GM21619 (cell line): ENCODE results near the gene ZNF557.

Source experiments
- ATAC-seq: cut with Tn5 transposase; IDR thresholded peaks from one replicate; pipeline ENCODE4 v1.9.1; 2021; ENCODE audit not compliant: unreplicated experiment

ZNF557 gene

DNA sequence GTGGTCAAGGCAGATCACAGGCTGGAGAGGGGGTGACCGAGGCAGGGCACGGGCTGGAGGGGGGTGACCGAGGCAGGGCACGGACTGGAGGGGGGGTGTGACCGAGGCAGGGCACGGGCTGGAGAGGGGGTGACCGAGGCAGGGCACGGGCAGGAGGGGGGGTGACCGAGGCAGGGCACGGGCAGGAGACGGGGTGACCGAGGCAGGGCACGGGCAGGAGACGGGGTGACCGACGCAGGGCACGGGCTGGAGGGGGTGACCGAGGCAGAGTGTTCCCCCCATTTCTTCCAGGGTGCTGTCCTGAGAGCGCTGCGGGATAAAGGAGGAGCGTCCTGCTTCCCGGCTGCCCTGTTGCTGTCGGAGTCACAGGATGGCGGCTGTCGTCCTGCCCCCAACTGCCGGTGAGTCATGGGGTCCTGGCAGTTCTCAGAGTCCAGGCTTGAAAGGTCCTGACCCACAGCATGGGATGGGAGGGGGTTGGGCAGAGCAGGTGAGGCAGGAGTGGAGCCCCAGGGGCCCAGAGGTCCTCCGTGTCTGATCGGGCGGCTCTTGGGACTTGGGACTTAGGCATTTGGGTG, 5.3 kb downstream of the ZNF557 start:
- no peak for ATAC-seq

DNA sequence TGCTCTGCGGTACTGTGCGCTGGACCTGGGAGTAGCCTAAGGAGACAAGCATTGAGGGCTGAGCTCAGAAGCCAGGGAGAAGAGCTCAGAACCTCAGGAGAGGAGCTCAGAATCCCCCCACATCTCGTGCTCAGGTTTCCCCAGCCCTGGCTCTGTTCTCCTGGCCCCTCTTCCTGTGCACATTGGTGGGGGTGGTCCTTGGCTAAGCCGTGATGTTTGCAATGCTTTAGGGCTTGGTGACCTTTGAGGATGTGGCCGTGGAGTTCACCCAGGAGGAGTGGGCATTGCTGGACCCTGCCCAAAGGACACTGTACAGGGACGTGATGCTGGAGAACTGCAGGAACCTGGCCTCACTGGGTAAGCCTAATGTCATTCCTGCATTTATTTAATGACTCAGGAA, 6.6 kb downstream of the ZNF557 start:
- no peak for ATAC-seq

DNA sequence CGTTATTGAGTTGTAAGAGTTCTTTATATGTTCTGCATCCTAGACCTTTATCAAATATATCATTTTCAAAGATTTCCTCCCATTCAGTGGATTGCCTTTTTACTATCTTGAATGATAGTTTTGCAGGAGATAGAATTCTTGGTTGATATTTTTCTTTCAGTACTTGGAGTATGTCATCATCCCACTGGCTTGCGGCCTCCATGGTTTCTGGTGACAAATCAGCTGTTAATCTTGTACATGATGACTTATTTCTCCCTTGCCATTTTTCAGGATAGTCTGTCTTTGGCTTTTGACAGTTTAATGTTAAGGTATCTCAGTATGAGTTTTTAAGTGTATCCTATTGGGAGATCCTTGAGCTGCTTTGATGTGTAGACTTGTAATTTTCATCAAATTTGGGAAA, 8.5 kb downstream of the ZNF557 start:
- no peak for ATAC-seq

DNA sequence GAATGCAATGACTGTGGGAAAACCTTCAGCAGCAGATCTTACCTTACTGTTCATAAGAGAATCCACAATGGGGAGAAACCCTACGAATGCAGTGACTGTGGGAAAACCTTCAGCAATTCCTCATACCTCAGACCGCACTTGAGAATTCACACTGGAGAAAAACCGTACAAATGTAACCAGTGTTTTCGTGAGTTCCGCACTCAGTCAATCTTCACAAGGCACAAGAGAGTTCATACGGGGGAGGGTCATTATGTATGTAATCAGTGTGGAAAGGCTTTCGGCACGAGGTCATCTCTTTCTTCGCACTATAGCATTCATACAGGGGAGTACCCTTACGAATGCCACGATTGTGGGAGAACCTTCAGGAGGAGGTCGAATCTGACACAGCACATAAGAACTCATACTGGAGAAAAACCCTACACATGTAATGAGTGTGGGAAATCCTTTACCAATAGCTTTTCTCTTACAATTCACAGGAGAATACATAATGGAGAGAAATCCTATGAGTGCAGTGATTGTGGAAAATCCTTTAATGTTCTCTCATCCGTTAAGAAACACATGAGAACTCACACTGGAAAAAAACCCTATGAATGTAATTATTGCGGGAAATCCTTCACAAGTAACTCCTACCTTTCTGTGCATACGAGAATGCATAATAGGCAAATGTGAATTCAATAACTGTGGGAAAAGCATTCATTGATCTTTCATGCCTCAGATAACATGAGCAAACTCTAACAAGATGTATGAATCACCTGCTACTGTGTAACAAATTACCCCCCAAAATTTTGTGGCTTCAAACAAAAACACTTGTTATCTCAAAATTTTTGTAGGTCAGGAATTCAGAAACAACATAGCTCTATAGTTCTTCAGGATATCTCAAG, 13.8 kb downstream of the ZNF557 start:
- no peak for ATAC-seq

DNA sequence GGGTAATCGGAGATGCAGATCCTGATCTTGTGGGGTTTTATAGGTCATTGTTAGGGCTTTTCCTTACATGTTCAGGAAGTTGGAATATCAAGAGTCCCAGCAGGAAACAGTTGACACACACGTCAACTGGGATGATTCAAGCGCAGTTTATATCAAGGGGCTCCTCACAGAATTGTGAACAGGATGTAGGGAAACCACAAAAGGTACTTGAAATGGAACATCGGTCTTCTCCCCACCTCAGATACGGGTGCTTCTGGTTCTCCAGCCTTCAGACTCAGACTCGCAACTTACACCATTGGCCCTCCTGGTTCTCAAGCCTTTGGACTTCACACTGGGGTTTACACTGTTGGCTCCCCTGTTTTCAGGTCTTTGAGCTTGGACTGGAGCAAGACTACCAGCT, 19.5 kb downstream of the ZNF557 start:
- ATAC-seq: no peak

DNA sequence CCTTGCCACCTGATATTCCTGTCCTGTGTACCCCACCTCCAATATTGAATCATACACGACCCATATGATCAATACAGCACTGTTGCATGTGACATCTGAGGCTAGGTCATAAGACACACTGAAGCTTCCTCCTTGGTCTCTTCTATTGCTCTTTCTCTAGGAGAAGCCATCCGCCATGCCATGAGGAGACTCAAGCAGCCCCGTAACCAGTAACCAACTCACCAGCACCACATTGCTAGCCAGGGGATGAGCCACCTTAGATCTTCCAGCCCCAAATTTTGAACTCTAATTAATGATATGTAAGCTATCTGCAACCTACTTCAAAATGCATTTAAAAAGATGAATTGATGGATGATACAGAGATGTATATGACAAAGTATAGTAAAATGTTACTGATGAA, 28.6 kb downstream of the ZNF557 start:
- no peak for ATAC-seq

DNA sequence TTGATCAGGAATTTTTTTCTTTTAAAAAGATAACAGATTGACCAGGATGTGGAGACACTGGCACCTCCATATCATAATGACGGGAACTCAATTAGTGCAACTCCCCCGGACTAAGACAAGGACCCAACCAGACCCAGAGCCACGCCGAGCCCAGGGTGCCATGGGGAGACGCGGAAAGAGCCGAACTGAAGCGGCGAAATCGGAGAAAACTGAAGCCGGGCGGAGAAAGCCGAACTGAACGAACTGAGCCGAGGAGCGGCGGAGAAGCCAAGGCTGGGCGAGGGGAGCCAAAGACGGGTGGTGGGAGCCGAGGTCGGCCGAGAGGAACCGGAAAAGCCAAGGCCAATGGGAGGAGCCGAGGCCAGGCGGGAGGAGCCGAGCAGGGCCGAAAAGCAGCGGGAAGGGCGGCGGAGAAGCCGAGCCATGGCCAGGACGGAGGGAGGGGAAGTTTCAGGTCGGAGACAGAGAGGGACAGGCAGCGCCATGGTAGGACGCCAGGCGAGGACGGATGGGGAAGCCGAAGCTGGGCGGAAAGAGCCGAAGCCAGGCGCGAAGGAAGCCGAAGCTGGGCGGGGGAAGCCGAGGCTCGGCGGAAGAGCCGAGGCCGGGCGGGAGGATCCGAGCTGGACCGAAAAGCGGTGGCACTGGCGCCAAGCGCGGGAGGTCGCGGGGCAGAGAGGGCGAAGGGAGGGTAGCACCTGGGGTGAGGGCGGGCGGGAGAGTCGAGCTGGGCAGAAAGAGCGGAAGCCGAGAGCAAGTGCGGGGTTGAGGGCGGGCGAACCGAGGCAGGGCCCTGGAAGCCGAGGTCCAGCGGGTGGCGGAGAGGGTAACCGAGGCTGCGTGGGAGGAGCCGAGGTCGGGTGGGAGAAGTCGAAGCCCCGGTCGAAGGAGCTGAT, 29.4 kb downstream of the ZNF557 start:
- peak; percentile 79 for ATAC-seq

DNA sequence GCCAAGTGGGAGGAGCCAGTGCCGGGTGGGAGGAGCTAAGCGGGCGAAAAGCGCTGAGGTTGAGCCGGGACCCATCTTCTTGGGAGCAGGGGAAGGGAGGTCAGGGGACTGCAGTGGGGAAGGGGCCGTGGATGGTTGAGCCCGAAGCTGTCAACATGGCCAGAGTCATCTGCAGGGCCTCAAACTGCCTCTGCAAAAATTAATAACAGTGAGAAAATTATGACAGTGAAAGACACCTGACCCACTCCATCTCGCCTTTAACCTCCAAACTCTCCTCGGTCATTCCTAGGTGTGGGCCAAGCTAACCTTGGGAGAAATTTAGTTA, 30.1 kb downstream of the ZNF557 start:
- ATAC-seq: no peak

DNA sequence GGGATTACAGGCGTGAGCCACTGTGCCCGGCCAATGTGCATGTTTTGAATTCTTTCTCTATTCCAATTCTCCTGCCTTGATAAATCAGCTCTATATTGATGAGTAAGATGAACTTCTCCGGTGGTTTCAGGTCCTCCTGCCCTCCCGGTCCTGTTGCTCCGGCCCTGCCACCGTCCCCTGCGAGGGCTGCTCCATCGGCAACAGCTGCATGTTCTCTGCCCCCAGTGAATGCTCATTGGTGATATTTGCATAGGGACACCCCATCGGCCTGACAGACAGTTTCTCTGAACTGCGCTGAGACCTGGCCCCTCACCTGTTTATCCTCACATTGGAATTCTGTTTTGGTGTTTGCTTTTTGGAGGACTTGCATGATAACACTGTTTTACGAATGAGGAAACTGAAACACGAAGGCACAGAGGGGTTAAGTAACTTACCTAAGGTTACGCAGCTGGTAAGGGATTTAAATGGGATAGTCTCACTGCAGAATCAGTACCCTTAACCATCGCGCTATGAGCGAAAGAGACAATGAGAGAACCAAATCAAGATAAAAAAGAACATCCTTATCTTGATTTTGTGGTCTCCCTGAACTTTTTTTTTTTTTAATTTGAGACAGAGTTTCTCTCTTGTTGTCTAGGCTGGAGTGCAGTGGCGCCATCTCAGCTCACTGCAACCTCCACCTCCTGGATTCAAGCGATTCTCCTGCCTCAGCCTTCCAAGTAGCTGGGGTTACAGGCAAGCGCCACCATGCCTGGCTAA, 32.2 kb downstream of the ZNF557 start:
- no peak for ATAC-seq

DNA sequence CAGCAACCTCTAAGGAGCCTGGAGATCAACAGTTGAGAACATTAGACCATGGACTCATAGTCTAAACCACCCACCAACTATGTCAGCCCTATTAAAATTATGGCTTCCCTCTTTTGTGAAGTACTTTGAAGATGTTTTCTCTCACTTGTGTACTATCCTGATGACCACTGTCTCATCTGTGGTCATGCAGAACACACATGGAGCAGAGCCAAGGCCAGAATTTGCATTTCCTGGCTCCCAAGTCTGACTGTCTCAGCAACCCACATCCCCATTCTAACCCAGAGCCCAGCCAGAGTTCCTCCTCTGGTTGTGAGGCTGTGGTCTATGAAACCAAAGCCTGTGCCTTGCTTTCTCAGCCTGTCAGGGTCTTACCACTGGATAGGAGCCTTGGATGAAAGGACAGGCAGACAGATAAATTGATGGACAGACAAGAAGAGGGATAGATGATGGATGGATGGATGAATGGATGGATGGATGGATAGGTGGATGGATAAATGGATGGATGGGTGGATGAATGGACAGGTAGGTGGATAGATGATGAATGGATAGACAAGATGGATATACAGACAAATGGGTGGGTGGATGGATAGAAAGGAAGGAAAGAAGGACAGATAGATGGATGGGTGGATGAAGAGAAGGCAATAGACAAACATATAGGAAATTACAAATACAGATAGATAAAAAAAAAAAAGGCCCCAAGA, 35.4 kb downstream of the ZNF557 start:
- no peak for ATAC-seq

DNA sequence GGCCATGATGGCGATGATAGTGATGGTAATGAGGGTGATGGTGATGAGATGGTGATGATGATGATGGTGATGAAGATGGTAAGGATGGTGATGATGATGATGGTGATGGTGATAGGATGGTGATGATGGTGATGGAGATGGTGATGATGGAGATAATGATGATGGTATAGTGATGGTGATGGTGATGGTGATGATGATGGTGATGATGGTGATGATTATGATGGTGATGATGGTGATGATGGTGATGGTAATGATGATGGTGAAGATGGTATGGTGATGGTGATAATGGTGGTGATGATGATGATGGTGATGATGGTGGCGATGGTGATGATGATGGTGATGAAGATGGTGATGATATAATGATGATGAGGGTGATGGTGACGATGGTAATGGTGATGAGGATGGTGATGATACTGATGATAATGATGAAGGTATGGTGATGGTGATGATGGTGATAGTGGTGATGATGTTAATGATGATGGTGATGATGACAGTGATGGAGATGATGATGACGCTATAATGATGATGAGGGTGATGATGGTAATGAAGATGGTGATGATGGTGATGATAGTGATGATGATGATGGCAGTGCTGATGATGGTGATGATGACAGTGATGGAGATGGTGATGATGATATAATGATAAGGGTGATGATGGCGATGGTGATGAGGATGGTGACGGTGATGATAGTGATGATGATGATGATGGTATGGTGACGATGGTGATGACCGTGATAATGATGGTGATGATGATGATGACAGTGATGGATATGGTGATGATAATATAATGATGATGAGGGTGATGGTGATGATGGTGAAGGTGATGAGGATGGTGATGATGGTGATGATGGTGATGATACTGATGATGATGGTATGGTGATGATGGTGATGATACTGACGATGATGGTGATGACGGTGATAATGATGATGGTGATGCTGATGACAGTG, 37.5 kb downstream of the ZNF557 start:
- no peak for ATAC-seq

DNA sequence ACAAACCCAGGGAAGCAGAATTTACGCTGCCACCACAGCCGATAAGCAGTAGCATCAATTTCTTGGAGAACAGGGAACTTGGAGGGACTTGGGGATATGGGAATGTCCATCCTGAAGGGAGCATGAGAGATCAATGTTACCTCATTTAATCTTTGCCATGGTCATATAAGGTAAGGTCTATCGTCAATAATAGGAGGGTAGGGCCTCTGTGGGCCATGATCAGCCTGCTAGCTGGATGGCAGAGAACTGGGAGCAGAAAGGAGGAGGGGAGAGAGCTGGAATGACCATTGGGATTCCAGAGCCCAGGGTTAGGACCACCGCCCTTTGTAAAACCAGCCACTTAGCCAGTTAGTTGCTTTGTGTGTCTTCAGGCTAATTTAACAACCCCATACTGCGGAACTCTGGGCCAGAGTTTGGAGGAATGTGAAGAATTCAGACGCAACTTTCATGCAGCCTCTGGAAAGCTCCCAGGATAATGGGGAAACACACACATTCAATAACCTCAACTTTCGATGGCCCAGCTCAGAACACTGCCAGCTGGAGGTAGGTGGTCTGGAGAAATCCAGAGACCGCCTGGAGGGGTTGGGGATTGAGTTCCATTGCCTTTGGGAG, 40.3 kb downstream of the ZNF557 start:
- no peak for ATAC-seq

DNA sequence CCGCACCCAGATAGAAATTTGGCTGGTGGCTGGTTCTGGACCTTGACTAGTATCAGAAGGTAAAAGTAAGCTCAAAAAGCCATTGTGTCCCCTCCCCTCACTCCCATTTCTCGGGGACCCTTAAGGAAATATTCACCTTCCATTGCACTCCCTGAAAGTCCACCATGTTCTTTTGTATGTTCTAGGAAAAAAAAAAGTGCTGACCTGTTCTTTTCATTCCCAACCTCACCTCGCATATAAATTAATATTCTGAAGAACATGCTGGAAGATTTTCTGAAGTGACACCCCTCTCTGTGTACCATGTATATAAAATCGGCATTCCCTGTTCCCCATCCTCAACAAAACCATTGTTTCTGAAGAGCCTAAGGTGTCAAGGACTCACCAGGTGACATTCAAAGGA, 43.2 kb downstream of the ZNF557 start:
- ATAC-seq: no peak

DNA sequence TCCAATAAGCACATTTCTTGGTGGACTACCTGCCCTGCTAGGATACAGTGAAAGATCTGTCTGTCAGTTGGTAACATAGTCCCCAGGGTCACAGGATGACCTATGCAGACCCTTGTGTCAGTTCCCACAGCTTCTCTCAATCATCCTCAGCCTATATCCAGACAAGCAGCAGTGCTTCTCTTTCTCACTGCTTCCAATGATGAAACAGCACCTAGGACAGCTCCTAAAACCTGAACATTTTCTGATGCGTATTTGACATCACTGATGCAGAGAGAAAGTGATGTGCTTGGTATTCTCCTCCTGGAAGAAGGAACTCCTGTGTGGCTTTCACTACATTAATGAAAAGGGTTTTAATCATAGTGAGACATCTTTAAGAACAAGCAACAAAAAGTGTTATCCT, 43.7 kb downstream of the ZNF557 start:
- no peak for ATAC-seq

DNA sequence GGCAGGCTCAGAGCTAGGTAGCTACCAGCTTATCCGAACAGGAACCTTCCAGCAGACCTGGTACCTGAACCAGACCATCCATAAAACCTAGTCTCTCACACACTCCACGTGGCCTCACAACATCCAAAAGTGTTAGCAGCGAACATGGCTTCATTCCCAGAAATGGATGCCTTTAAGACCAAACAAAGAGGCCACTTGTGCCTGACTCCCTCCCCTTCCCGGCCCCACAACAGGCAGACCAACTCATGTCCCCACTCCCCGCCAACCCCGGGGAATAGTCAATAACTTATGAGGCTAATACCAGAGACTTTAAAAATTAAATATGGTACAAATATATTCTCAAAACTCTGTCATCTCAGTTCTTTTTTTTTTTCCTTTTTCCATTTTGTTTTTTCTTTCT, 46.2 kb downstream of the ZNF557 start:
- ATAC-seq: no peak

DNA sequence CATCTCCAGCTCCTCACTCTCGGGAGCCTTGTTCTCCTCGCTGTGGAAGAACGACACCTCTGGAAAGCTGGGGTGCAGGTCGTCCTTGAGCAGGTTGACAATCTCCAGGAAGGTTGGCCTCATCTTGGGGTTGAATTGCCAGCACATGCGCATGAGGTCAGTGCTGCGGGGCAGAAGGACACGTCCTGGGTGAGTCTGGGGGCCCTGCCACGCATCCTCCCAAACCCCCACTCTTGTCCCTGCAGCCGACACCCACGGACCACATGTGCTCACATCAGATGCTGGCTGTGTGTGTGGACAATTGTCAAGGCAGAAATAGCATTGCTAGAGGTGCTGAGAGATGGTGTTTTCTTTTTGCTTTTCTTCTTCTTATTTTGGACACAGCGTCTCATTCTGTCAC, 47.7 kb downstream of the ZNF557 start:
- ATAC-seq: no peak

DNA sequence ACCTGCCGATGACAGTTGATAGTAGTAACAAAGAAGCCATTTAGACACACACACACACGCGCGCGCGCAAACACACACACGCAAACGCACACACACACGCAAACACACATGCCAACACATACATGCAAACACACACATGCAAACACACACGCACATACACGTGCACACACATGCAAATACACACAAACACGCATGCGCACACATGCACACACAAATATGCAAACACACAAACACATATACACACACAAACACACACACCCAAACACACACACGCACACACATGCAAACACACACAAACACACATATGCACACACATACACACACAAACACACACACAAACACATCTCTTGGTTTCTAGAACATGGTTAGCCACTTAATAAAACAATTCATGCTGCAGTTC, 50.1 kb downstream of the ZNF557 start:
- no peak for ATAC-seq

DNA sequence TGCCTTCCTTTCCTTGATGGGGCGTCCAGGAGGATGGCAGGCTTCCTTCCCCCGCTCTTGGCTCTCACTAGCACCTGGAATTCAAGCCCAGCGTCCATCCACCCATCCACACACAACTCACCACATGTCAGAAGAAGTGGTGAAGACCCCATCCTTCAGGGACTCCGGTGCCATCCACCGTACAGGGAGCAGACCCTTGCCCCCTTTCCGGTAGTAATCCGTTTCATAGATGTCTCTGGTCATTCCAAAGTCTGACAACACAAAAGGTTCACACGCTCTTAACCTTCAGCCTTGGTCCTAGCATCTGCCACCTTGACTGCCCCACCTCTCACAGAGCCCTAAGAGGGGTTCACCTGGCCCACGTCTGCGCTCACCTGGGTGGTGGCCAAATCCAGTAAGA, 51.0 kb downstream of the ZNF557 start:
- no peak for ATAC-seq

DNA sequence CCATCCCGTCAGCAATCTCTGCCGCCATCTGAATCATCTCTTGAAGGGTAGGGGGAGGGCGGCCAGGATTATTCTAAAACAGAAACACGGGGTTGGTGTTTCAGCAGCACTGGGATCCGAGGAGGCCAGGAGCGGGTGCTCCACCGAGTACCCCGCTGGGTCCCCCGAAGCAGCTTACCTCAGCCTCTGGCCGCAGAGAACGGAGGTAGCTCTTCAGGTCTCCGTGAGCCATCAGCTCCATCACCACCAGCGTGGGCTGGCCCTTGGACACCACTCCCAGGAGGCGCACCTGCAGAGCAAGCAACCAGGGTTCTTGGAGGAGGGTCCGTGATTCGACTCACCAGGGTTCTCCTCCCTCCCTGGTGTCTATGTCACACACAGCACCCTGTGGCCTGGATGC, 53.2 kb downstream of the ZNF557 start:
- no peak for ATAC-seq
